ENCODE measurements around the gene TCN2. TPM values are rescaled to one million over a fixed set of nuclear protein-coding genes. Genes with fewer than 3 reads are reported as not detected.
"Not testable (repeated sequence)": the region's sequence is repeated elsewhere in the genome, so short reads cannot be mapped to it uniquely, and the experiment has no call there.

TCN2 gene
- total RNA-seq: 10 to 100 TPM; 14.2 to 42.7 (median 33.3) TPM

- no peaks in the 10 kb centered on the region for H3K9me3 ChIP-seq
- peaks cover 0 to 12% of the 10 kb centered on the region in 2 donors for H3K36me3 ChIP-seq
- peak within 1 kb of the TSS; percentile 51 to 69 for H3K4me3 ChIP-seq
- peaks cover 0 to 52% (median 29%) of the 10 kb centered on the region in 3 donors for H3K4me1 ChIP-seq
- peak within 1 kb of the TSS; percentile 7 to 85 (median 78) for H3K27ac ChIP-seq
- 0% methylated on average over 7 to 10 of the region's 24 CpGs for WGBS, 2 donors (ENCODE audit: low coverage in 1 of 2)
- TF ChIP-seq POLR2AphosphoS5 (IDR thresholded peaks at IDR 0.05): peak; percentile 26
- TF ChIP-seq EP300 (IDR thresholded peaks at IDR 0.05): no peak
- TF ChIP-seq POLR2A (IDR thresholded peaks at IDR 0.05): no peak
- peak in 2 of 4 experiments; percentile 11 to 13 for TF ChIP-seq CTCF (IDR thresholded peaks at IDR 0.05)
- no peaks in the 10 kb centered on the region for H3K27me3 ChIP-seq
- peak; percentile 83 for ATAC-seq
Measured at GRCh38 chr22:30606455-30607299, at the start of gene TCN2. TSS of gene TCN2 (plus strand) at chr22:30607174. CDS start at chr22:30607332, 158 bp downstream.

- ATAC-seq: no peak
- WGBS, 2 donors (ENCODE audit: low coverage in 1 of 2): 33 to 92% methylated on average over 1 of the region's 8 CpGs
- Histone ChIP-seq H3K4me3 (no peak overlapping the region), H3K36me3 (peaks cover 0 to 11% of the 10 kb centered on the region in 2 donors), H3K4me1 (no peaks in the 10 kb centered on the region), H3K27ac (no peak overlapping the region), H3K27me3 (peaks cover 11% of the 10 kb centered on the region), H3K9me3 (no peaks in the 10 kb centered on the region)
- TF ChIP-seq EP300 (IDR thresholded peaks at IDR 0.05) (no peak), POLR2AphosphoS5 (IDR thresholded peaks at IDR 0.05) (no peak), CTCF (IDR thresholded peaks at IDR 0.05) (no peak)
Measured at GRCh38 chr22:30557243-30557642, 49.7 kb upstream of the TCN2 start.

GRCh38 chr22:30559889-30560288 is 47.1 kb upstream of the TCN2 start:
- peaks cover 12% of the 10 kb centered on the region for H3K27me3 ChIP-seq
- no peaks in the 10 kb centered on the region for H3K4me1 ChIP-seq
- 87 to 90% methylated on average over 2 to 5 of the region's 6 CpGs for WGBS, 2 donors (ENCODE audit: low coverage in 1 of 2)
- no peak overlapping the region for H3K27ac ChIP-seq
- H3K4me3 ChIP-seq: no peak overlapping the region
- no peak for TF ChIP-seq CTCF (IDR thresholded peaks at IDR 0.05)
- no peak for TF ChIP-seq EP300 (IDR thresholded peaks at IDR 0.05)
- TF ChIP-seq POLR2AphosphoS5 (IDR thresholded peaks at IDR 0.05): no peak
- no peak for TF ChIP-seq POLR2A (IDR thresholded peaks at IDR 0.05)
- H3K9me3 ChIP-seq: no peaks in the 10 kb centered on the region
- ATAC-seq: no peak
- H3K36me3 ChIP-seq: peaks cover 0 to 10% of the 10 kb centered on the region in 2 donors

GRCh38 chr22:30560643-30561202 is 46.3 kb upstream of the TCN2 start:
- H3K4me1 ChIP-seq, H3K9me3 ChIP-seq, H3K36me3 ChIP-seq, H3K4me3 ChIP-seq, H3K27ac ChIP-seq, ATAC-seq: not testable (repeated sequence)
- 83 to 94% methylated on average over 2 to 7 of the region's 11 CpGs for WGBS, 2 donors (ENCODE audit: low coverage in 1 of 2)
- H3K27me3 ChIP-seq: peaks cover 12% of the 10 kb centered on the region

- WGBS, 2 donors (ENCODE audit: low coverage in 1 of 2): 37 to 44% methylated on average over 3 to 5 of the region's 10 CpGs
- no peaks in the 10 kb centered on the region for H3K36me3 ChIP-seq
- H3K4me1 ChIP-seq: no peaks in the 10 kb centered on the region
- ATAC-seq: no peak
- TF ChIP-seq EP300 (IDR thresholded peaks at IDR 0.05): no peak
- TF ChIP-seq POLR2A (IDR thresholded peaks at IDR 0.05): no peak
- TF ChIP-seq POLR2AphosphoS5 (IDR thresholded peaks at IDR 0.05): no peak
- no peak for TF ChIP-seq CTCF (IDR thresholded peaks at IDR 0.05)
- no peak overlapping the region for H3K4me3 ChIP-seq
- no peaks in the 10 kb centered on the region for H3K9me3 ChIP-seq
- H3K27me3 ChIP-seq: peaks cover 15% of the 10 kb centered on the region
- no peak overlapping the region for H3K27ac ChIP-seq
Measured at GRCh38 chr22:30561402-30562189, 45.4 kb upstream of the TCN2 start.
